ENCODE results near the gene MON1A.

The MON1A gene

GRCh38 chr3:49966233-49966942, 36.8 kb upstream of the MON1A start:
- H3K4me3 ChIP-seq (ENCODE audit: severe bottlenecking): no peak overlapping the region
- H3K27ac ChIP-seq (ENCODE audit: poor library complexity, severe bottlenecking): no peak overlapping the region
- no peaks in the 10 kb centered on the region for H3K4me1 ChIP-seq (ENCODE audit: insufficient read depth, poor library complexity, severe bottlenecking)
- peaks cover 38% of the 10 kb centered on the region for H3K36me3 ChIP-seq (ENCODE audit: low read depth)
- peak; percentile 77 for ATAC-seq (ENCODE audit: low read depth)
- no peak for TF ChIP-seq CTCF (IDR thresholded peaks at IDR 0.05; ENCODE audit: poor library complexity, severe bottlenecking)
- H3K9me3 ChIP-seq (ENCODE audit: severe bottlenecking): no peaks in the 10 kb centered on the region
- DNase-seq (ENCODE audit: low spot score): no peak
- H3K27me3 ChIP-seq (ENCODE audit: insufficient read depth, poor library complexity, severe bottlenecking): no peaks in the 10 kb centered on the region

DNA sequence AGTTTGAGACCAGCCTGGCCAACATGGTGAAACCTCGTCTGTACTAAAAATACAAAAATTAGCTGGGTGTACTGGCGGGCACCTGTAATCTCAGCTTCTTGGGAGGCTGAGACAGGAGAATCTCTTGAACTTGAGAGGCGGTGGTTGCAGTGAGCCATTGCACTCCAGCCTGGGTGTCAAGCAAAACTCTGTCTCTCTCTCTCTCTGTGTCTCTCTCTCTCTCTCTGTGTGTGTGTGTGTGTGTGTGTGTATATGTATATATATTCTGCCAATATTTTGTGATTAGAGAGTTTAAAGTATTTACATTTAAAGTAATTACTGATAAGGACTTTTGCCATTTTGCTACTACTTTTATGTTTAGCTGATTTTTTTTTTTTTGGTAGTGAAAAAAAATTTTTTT, 26.0 kb upstream of the MON1A start:
- Histone ChIP-seq H3K9me3 (ENCODE audit: severe bottlenecking) (no peaks in the 10 kb centered on the region), H3K27ac (ENCODE audit: poor library complexity, severe bottlenecking) (no peak overlapping the region), H3K4me3 (ENCODE audit: severe bottlenecking) (no peak overlapping the region), H3K4me1 (ENCODE audit: insufficient read depth, poor library complexity, severe bottlenecking) (no peaks in the 10 kb centered on the region), H3K27me3 (ENCODE audit: insufficient read depth, poor library complexity, severe bottlenecking) (no peaks in the 10 kb centered on the region), H3K36me3 (ENCODE audit: low read depth) (0 out of 2 replicates have a peak, but pooled peaks cover 6% of the 10 kb centered on the region)
- no peak for ATAC-seq (ENCODE audit: low read depth)
- DNase-seq (ENCODE audit: low spot score): no peak
- TF ChIP-seq CTCF (IDR thresholded peaks at IDR 0.05; ENCODE audit: poor library complexity, severe bottlenecking): no peak

GRCh38 chr3:49952924-49953323, 23.3 kb upstream of the MON1A start:
- no peaks in the 10 kb centered on the region for H3K9me3 ChIP-seq (ENCODE audit: severe bottlenecking)
- no peaks in the 10 kb centered on the region for H3K27me3 ChIP-seq (ENCODE audit: insufficient read depth, poor library complexity, severe bottlenecking)
- H3K4me1 ChIP-seq (ENCODE audit: insufficient read depth, poor library complexity, severe bottlenecking): peaks cover 10% of the 10 kb centered on the region
- no peak for ATAC-seq (ENCODE audit: low read depth)
- no peak for DNase-seq (ENCODE audit: low spot score)
- no peak overlapping the region for H3K4me3 ChIP-seq (ENCODE audit: severe bottlenecking)
- H3K36me3 ChIP-seq (ENCODE audit: low read depth): 0 out of 2 replicates have a peak, but pooled peaks cover 6% of the 10 kb centered on the region
- H3K27ac ChIP-seq (ENCODE audit: poor library complexity, severe bottlenecking): no peak overlapping the region
- TF ChIP-seq CTCF (IDR thresholded peaks at IDR 0.05; ENCODE audit: poor library complexity, severe bottlenecking): no peak

- no peak for ATAC-seq (ENCODE audit: low read depth)
- peaks cover 4% of the 10 kb centered on the region for H3K4me1 ChIP-seq (ENCODE audit: insufficient read depth, poor library complexity, severe bottlenecking)
- TF ChIP-seq CTCF (IDR thresholded peaks at IDR 0.05; ENCODE audit: poor library complexity, severe bottlenecking): no peak
- no peak overlapping the region for H3K4me3 ChIP-seq (ENCODE audit: severe bottlenecking)
- peaks cover 23% of the 10 kb centered on the region for H3K36me3 ChIP-seq (ENCODE audit: low read depth)
- H3K27ac ChIP-seq (ENCODE audit: poor library complexity, severe bottlenecking): no peak overlapping the region
- DNase-seq (ENCODE audit: low spot score): no peak
- no peaks in the 10 kb centered on the region for H3K9me3 ChIP-seq (ENCODE audit: severe bottlenecking)
- no peaks in the 10 kb centered on the region for H3K27me3 ChIP-seq (ENCODE audit: insufficient read depth, poor library complexity, severe bottlenecking)
Measured at GRCh38 chr3:49942651-49943050, 13.0 kb upstream of the MON1A start.

DNA sequence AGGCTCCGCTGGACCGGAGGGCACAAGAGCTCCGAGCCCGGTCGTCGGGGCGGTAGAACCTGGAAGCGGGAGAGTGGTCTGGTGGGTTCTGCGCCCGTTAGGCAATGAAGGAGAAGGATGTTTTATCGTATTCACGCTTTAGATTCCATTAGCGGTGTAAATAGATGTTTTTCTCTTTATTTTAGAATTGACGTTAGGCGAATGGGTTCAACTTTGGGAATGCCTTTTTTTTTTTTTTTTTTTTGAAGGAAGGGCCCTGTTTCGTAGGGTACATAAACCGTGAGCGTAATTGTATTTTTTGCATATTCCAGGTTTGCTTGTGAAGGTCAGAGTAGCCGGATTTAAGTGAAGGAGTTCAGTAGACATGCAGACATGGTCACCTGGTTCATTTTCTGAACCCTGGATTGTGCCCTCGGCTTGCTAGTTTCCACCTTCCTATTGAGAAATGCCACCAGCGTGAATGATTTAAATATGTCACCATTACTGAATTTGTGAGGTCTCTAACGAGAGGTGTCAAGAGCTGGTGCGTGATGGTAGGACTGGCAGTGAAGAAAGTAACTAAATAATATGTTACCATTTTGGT, 11.1 kb upstream of the MON1A start:
- no peak for ATAC-seq (ENCODE audit: low read depth)

More for the DNA sequence above, 11.1 kb upstream of the MON1A start:
- TF ChIP-seq CTCF (IDR thresholded peaks at IDR 0.05; ENCODE audit: poor library complexity, severe bottlenecking): no peak
- no peaks in the 10 kb centered on the region for H3K27me3 ChIP-seq (ENCODE audit: insufficient read depth, poor library complexity, severe bottlenecking)
- H3K4me1 ChIP-seq (ENCODE audit: insufficient read depth, poor library complexity, severe bottlenecking): peaks cover 4% of the 10 kb centered on the region
- peak overlapping the region; percentile 69 for H3K27ac ChIP-seq (ENCODE audit: poor library complexity, severe bottlenecking)
- peaks cover 18% of the 10 kb centered on the region for H3K36me3 ChIP-seq (ENCODE audit: low read depth)
- no peaks in the 10 kb centered on the region for H3K9me3 ChIP-seq (ENCODE audit: severe bottlenecking)
- no peak for DNase-seq (ENCODE audit: low spot score)
- peak overlapping the region; percentile 56 for H3K4me3 ChIP-seq (ENCODE audit: severe bottlenecking)
